Femur (tissue), 1 donor: ENCODE measurements around the gene PGBD1.
"Not testable (repeated sequence)": the region's sequence is repeated elsewhere in the genome, so short reads cannot be mapped to it uniquely, and the experiment has no call there.

Experiments
- DNase-seq: peaks from one replicate; pipeline ENCODE4 v3.0.0-alpha.2; 2017

The PGBD1 gene

GRCh38 chr6:28269492-28269891 is 11.9 kb upstream of the PGBD1 start:
- DNase-seq, result no peak

DNA sequence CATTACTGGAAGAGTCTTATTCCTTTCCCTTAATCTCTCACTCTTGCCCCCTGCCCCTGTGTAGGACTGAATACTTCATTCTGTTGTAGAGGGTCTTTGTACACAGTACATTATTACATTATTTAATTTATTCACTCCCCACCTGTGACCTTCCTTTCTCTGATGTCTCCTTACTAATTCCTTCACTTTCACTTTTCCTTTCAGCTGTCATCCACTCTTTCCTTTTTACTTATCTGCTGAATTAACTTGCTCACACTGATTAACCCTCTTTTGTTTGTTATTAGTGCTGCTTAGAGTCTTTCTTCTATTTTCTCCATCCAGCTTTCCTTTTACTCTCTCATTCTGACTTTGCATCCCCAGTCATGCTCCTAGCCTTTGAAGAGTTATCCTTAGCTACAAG is 6.5 kb upstream of the PGBD1 start:
- no peak for DNase-seq

- no peak for DNase-seq
These were observed 3.6 kb upstream of the PGBD1 start for GRCh38 chr6:28277746-28278145.

DNA sequence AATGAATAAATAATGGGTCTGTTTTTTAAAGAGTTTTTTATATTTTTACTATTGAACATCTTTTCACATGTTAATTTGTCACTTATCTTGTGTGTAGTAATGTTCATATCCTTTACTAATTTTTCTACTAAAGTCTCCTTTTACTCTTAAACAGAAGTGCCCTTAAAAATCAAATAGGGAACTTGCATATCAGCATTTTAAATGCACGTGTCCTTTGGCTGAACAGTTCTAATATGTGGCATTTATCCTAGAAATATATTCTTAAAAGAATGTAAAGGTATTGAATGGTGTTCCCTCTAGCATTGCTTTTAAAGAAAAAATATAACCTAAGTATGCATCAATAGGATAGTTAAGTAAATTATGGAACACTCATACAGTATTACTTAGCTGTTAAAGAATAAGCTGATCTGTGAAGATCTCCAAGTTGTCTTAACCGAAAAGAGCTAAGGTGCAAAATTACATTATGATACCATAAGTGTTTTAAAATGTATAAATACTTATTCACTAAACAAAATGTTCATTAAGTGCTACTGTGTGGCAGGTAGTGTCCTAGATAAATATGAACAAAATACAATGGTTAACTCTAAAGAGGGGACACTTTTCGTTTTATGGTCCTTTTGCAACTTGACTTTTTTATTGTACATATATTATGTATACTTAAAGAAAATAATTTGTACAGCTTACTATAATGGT is 631 bp upstream of the PGBD1 start:
- no peak for DNase-seq

DNA sequence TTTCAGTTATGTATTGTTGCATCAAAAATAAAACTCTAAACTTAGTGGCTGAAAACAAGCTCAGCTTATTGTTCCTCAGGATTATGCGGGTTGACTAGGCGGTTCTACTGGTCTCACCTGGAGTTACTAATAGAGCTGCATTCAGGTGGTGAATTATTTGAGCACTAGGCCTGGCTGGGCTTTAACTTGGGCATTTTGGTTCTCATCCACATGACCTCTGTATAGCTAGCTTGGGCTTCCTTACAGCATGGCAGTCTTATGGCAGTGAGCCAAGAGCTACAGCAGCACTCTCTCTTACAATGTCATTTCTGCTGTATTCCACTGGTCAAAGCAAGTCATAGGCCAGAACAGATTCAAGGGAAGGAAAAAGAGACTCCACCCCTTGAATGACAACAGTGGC is 1.6 kb downstream of the PGBD1 start:
- no peak for DNase-seq

DNA sequence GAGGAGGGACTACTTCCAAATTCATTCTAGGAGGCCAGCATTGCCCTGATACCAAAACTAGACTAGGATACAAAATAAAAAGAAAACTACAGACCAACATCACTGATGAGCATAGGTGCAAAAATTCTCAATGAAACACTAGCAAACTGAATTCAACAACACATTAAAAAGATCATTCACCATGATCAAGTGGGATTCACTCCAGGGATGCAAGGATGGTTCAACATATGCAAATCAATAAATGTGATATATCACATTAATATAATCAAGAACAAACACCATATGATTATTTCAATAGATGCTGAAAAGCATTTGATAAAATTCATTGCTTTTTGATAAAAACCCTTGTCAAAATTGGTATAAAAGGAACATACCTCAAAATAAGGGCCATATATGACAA is 10.2 kb downstream of the PGBD1 start:
- DNase-seq, result no peak

- DNase-seq, result no peak
These were observed 14.0 kb downstream of the PGBD1 start for GRCh38 chr6:28295326-28295725.

- no peak for DNase-seq
These were observed 15.2 kb downstream of the PGBD1 start for GRCh38 chr6:28296520-28297060.

- DNase-seq, result no peak
These were observed 22.2 kb downstream of the PGBD1 start for GRCh38 chr6:28303570-28303969.

- DNase-seq, result not testable (repeated sequence)
These were observed 25.0 kb downstream of the PGBD1 start for GRCh38 chr6:28306363-28306762.

- no peak for DNase-seq
These were observed 29.9 kb downstream of the PGBD1 start for GRCh38 chr6:28311139-28311823.

DNA sequence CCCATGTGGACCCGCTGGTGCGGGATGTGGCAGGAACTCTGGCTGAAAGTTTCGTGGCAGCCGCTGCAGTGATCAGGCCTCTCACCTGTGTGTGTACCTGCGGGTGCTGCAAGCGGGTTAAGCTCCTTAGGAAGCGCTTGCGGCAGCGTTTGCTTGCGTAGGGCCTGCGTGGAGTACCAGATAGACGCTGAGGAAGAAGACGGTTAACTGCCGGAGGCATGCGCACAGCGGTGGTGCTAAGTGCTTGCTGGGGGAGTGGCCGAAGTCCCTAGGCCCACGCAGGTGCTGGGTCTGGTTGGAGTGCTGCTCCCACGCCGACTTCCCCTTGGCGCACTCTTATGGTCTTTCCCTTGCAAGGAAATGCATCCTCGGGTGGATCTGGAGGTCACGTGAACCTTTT is 31.6 kb downstream of the PGBD1 start:
- DNase-seq, result no peak

- no peak for DNase-seq
These were observed 34.3 kb downstream of the PGBD1 start for GRCh38 chr6:28315628-28316027.

DNA sequence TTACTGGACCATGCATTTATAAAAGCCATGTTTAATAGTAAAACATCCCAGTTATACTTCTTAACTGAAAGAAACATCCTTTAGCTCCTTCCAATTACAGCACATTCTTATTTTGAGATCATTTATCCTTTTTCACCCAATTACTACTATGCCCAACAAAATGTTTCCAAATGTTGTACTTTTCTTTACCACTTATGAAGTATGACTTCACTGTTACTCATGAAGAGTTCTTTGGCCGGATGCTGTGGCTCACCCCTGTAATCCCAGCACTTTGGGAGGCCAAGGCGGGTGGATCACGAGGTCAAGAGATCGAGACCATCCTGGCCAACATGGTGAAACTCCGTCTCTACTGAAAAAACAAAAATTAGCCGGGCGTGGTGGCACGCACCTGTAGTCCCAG is 36.5 kb downstream of the PGBD1 start:
- not testable (repeated sequence) for DNase-seq

GRCh38 chr6:28322661-28323060 is 41.3 kb downstream of the PGBD1 start:
- no peak for DNase-seq

DNA sequence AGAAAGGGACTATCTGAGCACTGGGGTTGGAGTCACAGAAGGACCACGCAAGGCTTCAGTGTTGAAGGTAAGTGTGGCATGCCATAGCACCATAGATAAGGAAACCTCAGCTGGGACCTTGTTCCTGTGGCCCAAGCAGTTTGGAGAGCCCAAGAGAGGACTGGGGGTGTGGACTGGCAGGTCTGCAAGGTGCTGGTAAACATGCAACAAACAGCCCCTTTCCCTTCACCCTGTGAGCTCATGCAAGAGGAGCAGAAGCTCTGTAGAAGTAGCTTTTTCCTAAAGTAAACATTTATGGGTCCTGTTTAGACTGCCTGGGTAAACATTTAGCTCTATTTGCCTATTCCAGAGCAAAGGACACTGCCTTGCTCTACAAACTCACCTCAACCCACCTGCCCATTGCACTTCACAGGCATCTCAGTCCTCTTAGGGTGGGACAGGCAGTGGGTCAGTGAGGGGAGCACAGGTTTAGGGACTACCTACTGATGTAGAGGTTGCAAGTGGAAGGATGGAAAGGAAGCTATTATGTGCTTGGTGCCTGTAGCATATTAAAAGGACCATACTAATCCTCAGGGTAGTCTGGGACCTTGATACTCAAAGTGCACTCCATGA is 42.5 kb downstream of the PGBD1 start:
- no peak for DNase-seq

DNA sequence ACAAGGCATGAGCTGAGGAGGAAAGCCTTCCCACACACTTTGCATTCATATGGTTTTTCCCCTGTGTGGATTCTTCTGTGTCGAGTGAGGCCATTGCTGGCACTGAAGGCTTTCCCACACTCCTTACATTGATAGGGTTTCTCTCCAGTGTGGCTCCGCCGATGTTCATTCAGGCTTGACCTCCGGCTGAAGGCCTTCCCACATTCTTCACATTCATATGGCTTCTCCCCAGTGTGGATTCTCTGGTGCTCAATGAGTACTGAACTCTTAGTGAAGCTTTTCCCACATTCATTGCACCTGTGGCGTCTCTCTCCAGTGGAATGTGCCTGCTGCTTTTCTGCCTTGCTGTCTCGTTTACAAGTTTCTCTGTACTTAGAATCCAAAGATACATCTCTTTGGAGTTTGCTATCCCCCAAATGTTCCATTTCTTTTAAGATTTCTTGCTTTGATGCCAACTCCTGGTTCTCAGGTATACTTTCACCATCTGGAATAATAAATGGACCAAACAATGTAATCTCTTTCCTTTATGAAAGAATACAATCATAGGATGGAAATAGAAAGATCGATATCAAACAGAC is 45.1 kb downstream of the PGBD1 start:
- no peak for DNase-seq

DNA sequence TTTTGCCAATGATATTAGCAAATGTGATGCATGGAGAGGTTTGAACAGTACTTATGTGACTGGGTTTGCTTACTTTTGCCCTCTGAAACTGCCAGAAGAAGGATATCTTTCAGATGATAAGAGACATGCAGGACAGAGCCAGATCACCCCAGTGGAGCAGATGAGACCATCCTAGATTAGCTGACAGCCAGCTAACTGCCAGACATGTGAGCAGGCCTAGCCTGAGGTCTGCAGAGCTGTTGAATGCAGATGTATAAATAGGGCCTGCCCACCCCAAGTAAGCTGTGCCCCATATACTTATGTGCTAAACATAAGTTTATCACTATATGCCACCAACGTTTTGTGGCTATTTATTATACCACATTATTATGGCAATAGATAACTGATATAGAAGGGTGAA is 48.7 kb downstream of the PGBD1 start:
- no peak for DNase-seq

DNA sequence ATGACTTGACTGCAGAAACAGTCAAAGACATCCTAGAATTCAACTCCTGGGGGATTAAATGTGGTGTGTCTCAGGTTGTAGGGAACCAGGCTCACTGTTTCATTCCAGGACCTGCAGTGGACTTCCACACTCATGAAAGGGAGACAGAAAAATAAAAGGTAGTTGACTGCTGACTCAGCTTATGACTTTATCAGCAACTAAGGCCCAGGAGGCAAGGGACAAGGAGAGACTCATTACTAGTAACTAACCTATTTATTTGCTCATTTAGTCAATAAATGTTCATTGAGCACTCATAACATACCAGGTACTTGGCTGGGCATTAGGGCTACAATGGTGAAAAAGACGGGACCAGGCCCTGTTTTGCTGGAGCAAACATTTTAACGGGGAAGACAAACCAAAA is 51.7 kb downstream of the PGBD1 start:
- no peak for DNase-seq

DNA sequence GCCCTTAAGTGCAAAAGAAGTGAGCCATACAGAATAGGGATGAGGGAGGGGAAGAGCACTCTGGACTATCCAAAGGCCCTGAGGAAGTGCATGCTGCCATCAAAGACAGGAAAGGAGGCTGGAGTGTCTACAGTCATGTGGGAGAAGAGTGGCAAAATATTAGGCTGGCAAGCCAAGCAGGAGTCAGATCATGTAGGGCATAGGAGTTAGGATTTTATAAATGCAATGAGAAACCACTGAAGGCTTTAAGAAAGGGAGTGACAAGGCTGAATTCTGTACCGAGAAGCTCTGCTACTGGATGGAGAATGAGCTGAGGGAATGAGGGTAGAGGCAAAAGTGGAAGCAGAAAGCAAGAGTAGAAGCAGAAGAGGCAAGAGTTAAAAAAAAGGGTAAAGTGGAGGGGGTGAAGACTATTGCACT is 52.2 kb downstream of the PGBD1 start:
- no peak for DNase-seq

DNA sequence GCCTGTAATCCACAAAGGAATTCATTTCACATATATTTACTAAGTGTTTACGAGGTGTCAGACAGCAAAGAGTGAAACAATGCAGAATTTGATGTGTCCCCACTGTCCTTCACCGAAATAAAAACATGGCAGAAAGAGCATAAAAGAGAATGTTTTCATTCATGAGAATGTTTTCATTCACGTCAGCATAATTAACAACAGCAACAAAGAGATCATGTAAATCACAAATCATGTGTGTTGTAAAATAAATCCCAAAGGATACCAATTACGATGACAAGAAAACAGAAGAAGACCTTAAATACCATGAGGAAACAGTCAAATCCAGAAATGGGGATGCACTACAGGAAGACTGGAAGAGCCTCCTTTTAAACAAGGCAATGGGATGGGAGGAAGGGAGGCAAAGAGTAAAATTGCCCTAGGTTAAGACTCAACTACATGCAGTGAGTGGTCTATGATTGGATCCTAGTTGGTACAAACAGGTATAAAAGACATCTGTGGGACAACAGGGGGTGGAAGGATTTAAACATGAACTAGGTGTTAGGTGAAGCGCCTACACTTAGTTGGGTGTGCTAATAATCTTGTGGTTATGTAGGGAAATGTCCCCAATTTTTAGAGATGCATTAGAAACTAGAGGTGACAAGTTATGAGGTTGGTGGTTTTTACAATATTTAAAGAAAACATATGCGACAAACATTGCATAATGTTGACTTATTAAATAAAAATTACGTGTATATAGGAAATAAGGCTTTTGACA is 53.1 kb downstream of the PGBD1 start:
- no peak for DNase-seq

DNA sequence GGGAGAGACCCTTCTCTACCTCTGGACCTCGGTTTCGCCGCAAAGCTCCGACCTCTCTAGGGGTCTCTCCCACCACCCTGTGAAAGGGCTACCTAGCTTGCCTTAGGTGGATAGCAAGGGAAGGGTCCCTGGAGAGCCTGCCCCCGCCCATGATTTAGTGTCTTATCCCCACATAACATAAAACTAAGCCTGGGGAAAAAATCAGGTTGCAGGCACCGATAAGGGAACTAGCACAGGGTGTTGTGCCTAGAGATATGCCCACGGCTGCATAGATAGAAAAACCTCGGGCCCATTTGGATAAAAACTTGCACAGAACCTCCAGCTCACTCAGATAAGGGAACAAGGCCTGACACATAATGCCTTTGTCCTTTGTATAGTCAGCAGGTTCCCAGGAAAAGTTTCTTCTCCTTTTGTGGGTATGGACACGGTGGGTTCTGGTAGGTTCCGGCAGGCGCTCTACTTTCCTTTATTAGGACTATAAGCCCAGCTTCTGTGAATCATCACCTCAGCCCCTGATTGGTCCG is 53.7 kb downstream of the PGBD1 start:
- DNase-seq, result no peak
